ENCODE results near the gene SGMS1. TPM values are rescaled to one million over a fixed set of nuclear protein-coding genes. Genes with fewer than 3 reads are reported as not detected.
A peak's percentile ranks its signal among the peaks of the same experiment; 100 is the strongest.

The SGMS1 gene
- total RNA-seq, 1 donor = 61.2 TPM

GRCh38 chr10:50332108-50332842 lies 291.5 kb downstream of the SGMS1 start:
- no peak overlapping the region for H3K4me3 ChIP-seq (ENCODE audit: low read depth, low read length)
- no peak for TF ChIP-seq CTCF (IDR thresholded peaks at IDR 0.05; ENCODE audit: insufficient read depth, low read length)
- no peak for DNase-seq (ENCODE audit: low read depth)

GRCh38 chr10:50331486-50331885 lies 292.3 kb downstream of the SGMS1 start:
- H3K4me3 ChIP-seq (ENCODE audit: low read depth, low read length) = no peak overlapping the region
- TF ChIP-seq CTCF (IDR thresholded peaks at IDR 0.05; ENCODE audit: insufficient read depth, low read length) = no peak
- DNase-seq (ENCODE audit: low read depth) = no peak

- no peak for TF ChIP-seq CTCF (IDR thresholded peaks at IDR 0.05; ENCODE audit: insufficient read depth, low read length)
- peak; percentile 95 for DNase-seq (ENCODE audit: low read depth)
- peak overlapping the region; percentile 43 for H3K4me3 ChIP-seq (ENCODE audit: low read depth, low read length)
Measured at GRCh38 chr10:50326757-50327701, 296.7 kb downstream of the SGMS1 start.

GRCh38 chr10:50326172-50326555 lies 297.6 kb downstream of the SGMS1 start:
- TF ChIP-seq CTCF (IDR thresholded peaks at IDR 0.05; ENCODE audit: insufficient read depth, low read length) = no peak
- no peak overlapping the region for H3K4me3 ChIP-seq (ENCODE audit: low read depth, low read length)
- no peak for DNase-seq (ENCODE audit: low read depth)

- TF ChIP-seq CTCF (IDR thresholded peaks at IDR 0.05; ENCODE audit: insufficient read depth, low read length) = no peak
- peak; percentile 97 for DNase-seq (ENCODE audit: low read depth)
- peak overlapping the region; percentile 23 for H3K4me3 ChIP-seq (ENCODE audit: low read depth, low read length)
Measured at GRCh38 chr10:50325449-50326171, 298.1 kb downstream of the SGMS1 start.

GRCh38 chr10:50324680-50325393 lies 298.9 kb downstream of the SGMS1 start:
- DNase-seq (ENCODE audit: low read depth) = no peak
- H3K4me3 ChIP-seq (ENCODE audit: low read depth, low read length) = no peak overlapping the region
- TF ChIP-seq CTCF (IDR thresholded peaks at IDR 0.05; ENCODE audit: insufficient read depth, low read length) = no peak

Data from fibroblast of the aortic adventitia (primary cell).